ENCODE results near the gene RBM28.

Gene RBM28

GRCh38 chr7:128255271-128255670 lies 88.4 kb downstream of the RBM28 start:
- no peak for DNase-seq

- DNase-seq, result no peak
These were observed 89.2 kb downstream of the RBM28 start for GRCh38 chr7:128254470-128254869.

- DNase-seq, result no peak
These were observed 90.0 kb downstream of the RBM28 start for GRCh38 chr7:128253701-128254100.

GRCh38 chr7:128251337-128251736 lies 92.4 kb downstream of the RBM28 start:
- no peak for DNase-seq

Measured in T-helper 9 cell (primary cell).